Measurements from ENCODE around the gene FAM107A. TPM values are rescaled to one million over a fixed set of nuclear protein-coding genes. Genes with fewer than 3 reads are reported as not detected.

FAM107A gene, protein sequence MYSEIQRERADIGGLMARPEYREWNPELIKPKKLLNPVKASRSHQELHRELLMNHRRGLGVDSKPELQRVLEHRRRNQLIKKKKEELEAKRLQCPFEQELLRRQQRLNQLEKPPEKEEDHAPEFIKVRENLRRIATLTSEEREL
- total RNA-seq = 10 to 100 TPM; 11.0 to 93.3 (median 24.3) TPM

GRCh38 chr3:58577269-58577821 is at the start of gene FAM107A:
Gene FAM107A (minus strand): TSS chr3:58577391. CDS start chr3:58569860, 7,531 bp downstream.
- Histone ChIP-seq H3K27ac (peak within 1 kb of the TSS; percentile 51 to 78 (median 70)), H3K36me3 (no peaks in the 10 kb centered on the region), H3K4me1 (peaks cover 0 to 6% (median 0%) of the 10 kb centered on the region in 4 donors), H3K27me3 (no peaks in the 10 kb centered on the region), H3K4me3 (peak within 1 kb of the TSS; percentile 14 to 43 (median 36)), H3K9me3 (no peaks in the 10 kb centered on the region)
- peak in 1 of 3 donors; percentile 52 for DNase-seq
- TF ChIP-seq POLR2A (IDR thresholded peaks at IDR 0.05) = no peak
- TF ChIP-seq, protein P1, sequence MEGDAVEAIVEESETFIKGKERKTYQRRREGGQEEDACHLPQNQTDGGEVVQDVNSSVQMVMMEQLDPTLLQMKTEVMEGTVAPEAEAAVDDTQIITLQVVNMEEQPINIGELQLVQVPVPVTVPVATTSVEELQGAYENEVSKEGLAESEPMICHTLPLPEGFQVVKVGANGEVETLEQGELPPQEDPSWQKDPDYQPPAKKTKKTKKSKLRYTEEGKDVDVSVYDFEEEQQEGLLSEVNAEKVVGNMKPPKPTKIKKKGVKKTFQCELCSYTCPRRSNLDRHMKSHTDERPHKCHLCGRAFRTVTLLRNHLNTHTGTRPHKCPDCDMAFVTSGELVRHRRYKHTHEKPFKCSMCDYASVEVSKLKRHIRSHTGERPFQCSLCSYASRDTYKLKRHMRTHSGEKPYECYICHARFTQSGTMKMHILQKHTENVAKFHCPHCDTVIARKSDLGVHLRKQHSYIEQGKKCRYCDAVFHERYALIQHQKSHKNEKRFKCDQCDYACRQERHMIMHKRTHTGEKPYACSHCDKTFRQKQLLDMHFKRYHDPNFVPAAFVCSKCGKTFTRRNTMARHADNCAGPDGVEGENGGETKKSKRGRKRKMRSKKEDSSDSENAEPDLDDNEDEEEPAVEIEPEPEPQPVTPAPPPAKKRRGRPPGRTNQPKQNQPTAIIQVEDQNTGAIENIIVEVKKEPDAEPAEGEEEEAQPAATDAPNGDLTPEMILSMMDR (IDR thresholded peaks at IDR 0.05) = peak in 1 of 6 experiments; percentile 20

- no peak overlapping the region for H3K4me3 ChIP-seq
Measured at GRCh38 chr3:58625196-58625824, 48.1 kb upstream of the FAM107A start.

DNA sequence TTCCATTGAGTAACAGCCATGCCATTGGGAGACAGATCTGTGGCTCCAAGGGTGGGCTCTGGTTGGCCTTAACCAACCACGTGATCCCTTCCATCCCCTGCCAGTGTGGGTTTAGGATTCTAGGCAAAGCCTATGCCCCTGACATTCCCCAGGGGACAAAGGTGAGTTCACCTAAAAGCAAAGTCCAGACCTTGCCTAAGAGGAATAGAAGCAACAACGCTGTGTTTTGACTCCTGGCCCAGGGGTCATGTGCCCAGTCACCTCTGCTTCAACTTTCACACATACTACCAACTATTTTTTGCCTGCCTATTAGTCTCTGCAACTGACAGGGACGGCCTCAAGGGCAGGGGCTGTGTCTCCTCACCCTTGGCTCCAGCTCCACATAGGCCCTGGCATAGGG is 47.4 kb upstream of the FAM107A start:
- TF ChIP-seq POLR2A (IDR thresholded peaks at IDR 0.05) = no peak
- TF ChIP-seq, protein P1 (IDR thresholded peaks at IDR 0.05) = no peak
- Histone ChIP-seq H3K27ac (no peak overlapping the region), H3K36me3 (no peaks in the 10 kb centered on the region), H3K27me3 (no peaks in the 10 kb centered on the region), H3K9me3 (no peaks in the 10 kb centered on the region), H3K4me3 (no peak overlapping the region), H3K4me1 (peaks cover 0 to 27% (median 7%) of the 10 kb centered on the region in 4 donors)
- DNase-seq = no peak

More at GRCh38 chr3:58625196-58625824, 48.1 kb upstream of the FAM107A start:
- Histone ChIP-seq H3K4me1 (peaks cover 0 to 31% (median 9%) of the 10 kb centered on the region in 4 donors), H3K27ac (no peak overlapping the region), H3K27me3 (no peaks in the 10 kb centered on the region), H3K36me3 (no peaks in the 10 kb centered on the region), H3K9me3 (no peaks in the 10 kb centered on the region)
- no peak for TF ChIP-seq POLR2A (IDR thresholded peaks at IDR 0.05)
- TF ChIP-seq, protein P1 (IDR thresholded peaks at IDR 0.05) = no peak
- no peak for DNase-seq

- Histone ChIP-seq H3K9me3 (no peaks in the 10 kb centered on the region), H3K27ac (no peak overlapping the region), H3K4me1 (peaks cover 0 to 21% (median 5%) of the 10 kb centered on the region in 4 donors), H3K36me3 (no peaks in the 10 kb centered on the region), H3K4me3 (no peak overlapping the region), H3K27me3 (no peaks in the 10 kb centered on the region)
- no peak for DNase-seq
- TF ChIP-seq, protein P1 (IDR thresholded peaks at IDR 0.05) = no peak
- TF ChIP-seq POLR2A (IDR thresholded peaks at IDR 0.05) = no peak
Measured at GRCh38 chr3:58623961-58624360, 46.8 kb upstream of the FAM107A start.

- no peaks in the 10 kb centered on the region for H3K36me3 ChIP-seq
- H3K27me3 ChIP-seq = no peaks in the 10 kb centered on the region
- no peak overlapping the region for H3K4me3 ChIP-seq
- no peaks in the 10 kb centered on the region for H3K9me3 ChIP-seq
- DNase-seq = no peak
- H3K4me1 ChIP-seq = peaks cover 0 to 16% (median 4%) of the 10 kb centered on the region in 4 donors
- TF ChIP-seq POLR2A (IDR thresholded peaks at IDR 0.05) = no peak
- TF ChIP-seq, protein P1 (IDR thresholded peaks at IDR 0.05) = no peak
- no peak overlapping the region for H3K27ac ChIP-seq
Measured at GRCh38 chr3:58623478-58623877, 46.3 kb upstream of the FAM107A start.
